ENCODE results near the gene AMELY.
"Not testable (repeated sequence)": the region's sequence is repeated elsewhere in the genome, so short reads cannot be mapped to it uniquely, and the experiment has no call there.

The AMELY gene

GRCh38 chrY:6911253-6911881 lies at the start of gene AMELY:
TSS of gene AMELY (minus strand) at chrY:6911752. CDS start at chrY:6872608, 39,144 bp downstream.
- DNase-seq, result no peak

- no peak for DNase-seq
These were observed 38.4 kb upstream of the AMELY start for GRCh38 chrY:6949947-6950346.

GRCh38 chrY:6948378-6948777 lies 36.8 kb upstream of the AMELY start:
- DNase-seq, result no peak

- no peak for DNase-seq
These were observed 36.1 kb upstream of the AMELY start for GRCh38 chrY:6947695-6948094.

- DNase-seq, result no peak
These were observed 23.9 kb upstream of the AMELY start for GRCh38 chrY:6935497-6935896.

GRCh38 chrY:6931779-6932396 lies 20.3 kb upstream of the AMELY start:
- DNase-seq, result no peak

GRCh38 chrY:6929237-6929636 lies 17.7 kb upstream of the AMELY start:
- no peak for DNase-seq

GRCh38 chrY:6928265-6928664 lies 16.7 kb upstream of the AMELY start:
- no peak for DNase-seq

- no peak for DNase-seq
These were observed 9.5 kb upstream of the AMELY start for GRCh38 chrY:6921061-6921460.

GRCh38 chrY:6913362-6913761 lies 1.8 kb upstream of the AMELY start:
- DNase-seq, result no peak

- no peak for DNase-seq
These were observed 940 bp downstream of the AMELY start, which contains the start of gene TBL1Y for GRCh38 chrY:6910372-6911252. TSS of gene TBL1Y (plus strand) at chrY:6910697. CDS start at chrY:7025085, 114,388 bp downstream.

- DNase-seq, result no peak
These were observed 1.7 kb downstream of the AMELY start for GRCh38 chrY:6909856-6910255.

GRCh38 chrY:6909118-6909521 lies 2.4 kb downstream of the AMELY start:
- DNase-seq, result no peak

- not testable (repeated sequence) for DNase-seq
These were observed 3.5 kb downstream of the AMELY start for GRCh38 chrY:6908021-6908420.

GRCh38 chrY:6907591-6907990 lies 4.0 kb downstream of the AMELY start:
- DNase-seq, result no peak

- not testable (repeated sequence) for DNase-seq
These were observed 9.4 kb downstream of the AMELY start for GRCh38 chrY:6902116-6902515.

GRCh38 chrY:6895236-6895635 lies 16.3 kb downstream of the AMELY start:
- DNase-seq, result no peak

GRCh38 chrY:6894496-6894895 lies 17.1 kb downstream of the AMELY start:
- no peak for DNase-seq

- DNase-seq, result no peak
These were observed 62.2 kb downstream of the AMELY start for GRCh38 chrY:6849384-6849783.

GRCh38 chrY:6842650-6843049 lies 68.9 kb downstream of the AMELY start:
- DNase-seq, result not testable (repeated sequence)
